WI38 (cell line): ENCODE results near the gene OR2F1.

Source experiments
- H3K4me3 ChIP-seq: 2 replicates; pipeline ENCODE4 v1.5.1; 2011; ENCODE audit warnings: low read depth, mild to moderate bottlenecking, control low read depth, low read length
- TF ChIP-seq, protein P1 (sequence below): IDR thresholded peaks from 2 replicates; pipeline ENCODE4 v1.5.1; 2012; ENCODE audit warnings: low read depth, mild to moderate bottlenecking, control low read depth, low read length

The OR2F1 gene

DNA sequence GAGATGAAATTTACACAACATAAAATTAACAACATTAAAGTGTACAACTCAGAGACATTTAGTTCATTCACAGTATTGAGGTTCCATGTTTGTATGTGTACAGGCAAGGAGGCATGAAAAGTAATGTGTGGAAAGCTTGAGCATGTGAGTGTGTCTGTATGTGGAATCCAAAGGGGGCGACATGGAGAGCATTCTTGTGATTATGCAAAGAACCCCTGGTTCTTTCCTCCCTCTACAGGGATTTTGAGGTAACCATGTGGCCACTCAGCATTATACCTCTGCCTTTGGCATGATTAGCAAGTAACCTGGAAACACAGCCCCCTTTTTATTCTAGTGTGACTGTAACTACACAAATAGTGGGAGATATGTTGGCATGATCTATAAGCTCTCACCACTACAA lies 21.0 kb downstream of the OR2F1 start:
- TF ChIP-seq, protein P1, sequence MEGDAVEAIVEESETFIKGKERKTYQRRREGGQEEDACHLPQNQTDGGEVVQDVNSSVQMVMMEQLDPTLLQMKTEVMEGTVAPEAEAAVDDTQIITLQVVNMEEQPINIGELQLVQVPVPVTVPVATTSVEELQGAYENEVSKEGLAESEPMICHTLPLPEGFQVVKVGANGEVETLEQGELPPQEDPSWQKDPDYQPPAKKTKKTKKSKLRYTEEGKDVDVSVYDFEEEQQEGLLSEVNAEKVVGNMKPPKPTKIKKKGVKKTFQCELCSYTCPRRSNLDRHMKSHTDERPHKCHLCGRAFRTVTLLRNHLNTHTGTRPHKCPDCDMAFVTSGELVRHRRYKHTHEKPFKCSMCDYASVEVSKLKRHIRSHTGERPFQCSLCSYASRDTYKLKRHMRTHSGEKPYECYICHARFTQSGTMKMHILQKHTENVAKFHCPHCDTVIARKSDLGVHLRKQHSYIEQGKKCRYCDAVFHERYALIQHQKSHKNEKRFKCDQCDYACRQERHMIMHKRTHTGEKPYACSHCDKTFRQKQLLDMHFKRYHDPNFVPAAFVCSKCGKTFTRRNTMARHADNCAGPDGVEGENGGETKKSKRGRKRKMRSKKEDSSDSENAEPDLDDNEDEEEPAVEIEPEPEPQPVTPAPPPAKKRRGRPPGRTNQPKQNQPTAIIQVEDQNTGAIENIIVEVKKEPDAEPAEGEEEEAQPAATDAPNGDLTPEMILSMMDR = no peak
- H3K4me3 ChIP-seq = no peak overlapping the region

DNA sequence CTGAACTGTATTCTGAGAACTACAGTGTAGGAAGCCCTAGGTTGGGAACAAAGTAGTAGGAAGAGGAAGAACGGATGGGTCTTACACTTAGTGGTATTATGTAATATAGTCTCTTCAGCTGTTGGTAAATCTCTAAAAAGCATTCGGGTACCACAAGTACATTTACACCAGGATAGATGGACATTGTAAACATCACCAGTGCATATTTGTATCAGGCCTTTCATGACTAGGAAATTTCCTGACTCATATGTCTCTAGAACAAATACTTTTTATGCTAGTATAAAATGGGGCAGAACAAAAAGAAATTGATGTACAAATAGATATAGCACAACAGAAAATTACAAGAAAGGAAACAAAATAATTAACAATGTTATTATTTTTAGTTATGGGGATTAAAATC lies 23.9 kb downstream of the OR2F1 start:
- TF ChIP-seq, protein P1 = no peak
- no peak overlapping the region for H3K4me3 ChIP-seq

DNA sequence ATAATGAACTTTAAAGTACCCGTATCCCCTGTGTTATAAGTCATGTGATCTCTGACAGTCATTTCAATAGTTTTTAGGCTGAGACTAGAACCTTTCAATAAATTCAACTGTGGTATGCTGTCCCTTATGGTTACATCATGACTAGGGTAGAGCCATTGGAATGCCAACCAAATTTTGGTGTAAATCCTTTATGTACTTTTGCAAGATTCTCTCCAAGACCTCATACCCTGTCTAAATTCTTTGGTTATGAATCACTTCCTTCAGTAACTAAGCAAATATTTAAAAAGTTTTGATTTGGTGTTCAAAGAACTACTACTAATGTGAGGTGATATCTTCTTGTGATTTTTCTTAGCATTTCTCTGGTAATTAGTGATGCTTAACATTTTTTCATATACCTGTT lies 24.7 kb downstream of the OR2F1 start:
- no peak overlapping the region for H3K4me3 ChIP-seq
- TF ChIP-seq, protein P1 = no peak

DNA sequence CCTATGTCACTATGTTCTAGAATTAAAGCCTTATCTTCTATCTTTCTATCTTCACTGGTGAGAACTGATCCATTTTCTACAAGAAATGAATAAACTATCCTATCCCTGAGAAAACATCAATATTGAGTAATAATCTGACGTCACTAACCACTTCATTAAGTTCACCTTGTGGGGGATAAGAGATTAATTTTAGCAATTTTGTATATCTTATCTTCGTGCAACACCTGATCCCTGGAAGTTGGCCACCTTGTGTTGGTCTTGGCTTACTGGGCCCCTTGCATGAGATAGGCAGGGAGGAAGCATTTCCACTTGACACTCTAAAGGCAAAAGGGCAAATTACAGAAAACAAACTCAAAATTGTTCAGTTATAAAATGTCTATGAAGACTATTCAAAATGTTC lies 25.4 kb downstream of the OR2F1 start:
- TF ChIP-seq, protein P1 = no peak
- no peak overlapping the region for H3K4me3 ChIP-seq

DNA sequence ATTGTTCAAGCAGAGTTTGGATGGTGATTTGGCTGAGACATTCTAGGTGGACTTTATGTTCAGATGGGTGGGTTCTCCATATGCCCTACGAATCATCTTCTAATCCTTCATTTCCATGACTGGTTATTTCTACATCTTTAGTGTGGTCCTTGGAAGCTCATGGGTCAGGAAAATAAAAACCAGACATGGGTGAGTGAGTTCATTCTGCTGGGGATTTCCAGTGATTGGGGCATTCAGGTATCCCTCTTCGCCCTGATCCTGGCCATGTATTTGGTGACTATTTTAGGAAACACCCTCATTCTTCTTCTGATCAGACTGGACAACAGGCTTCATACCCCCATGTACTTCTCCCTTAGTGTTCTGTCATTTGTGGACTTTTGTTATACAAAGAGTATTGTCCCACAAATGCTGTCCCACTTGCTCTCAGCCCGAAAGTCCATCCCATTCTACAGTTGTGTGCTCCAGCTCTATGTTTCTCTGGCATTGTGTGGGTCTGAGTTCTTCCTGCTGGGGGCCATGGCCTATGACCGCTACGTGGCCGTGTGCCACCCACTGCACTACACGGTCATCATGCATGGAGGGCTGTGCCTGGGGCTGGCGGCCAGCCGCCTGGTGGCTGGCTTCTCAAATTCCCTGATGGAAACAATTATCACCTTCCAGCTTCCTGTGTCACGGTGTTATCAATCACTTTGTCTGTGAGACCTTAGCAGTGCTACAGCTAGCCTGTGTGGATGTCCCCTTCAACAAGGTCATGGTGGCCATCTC lies 26.3 kb downstream of the OR2F1 start:
- H3K4me3 ChIP-seq = no peak overlapping the region
- TF ChIP-seq, protein P1 = no peak

DNA sequence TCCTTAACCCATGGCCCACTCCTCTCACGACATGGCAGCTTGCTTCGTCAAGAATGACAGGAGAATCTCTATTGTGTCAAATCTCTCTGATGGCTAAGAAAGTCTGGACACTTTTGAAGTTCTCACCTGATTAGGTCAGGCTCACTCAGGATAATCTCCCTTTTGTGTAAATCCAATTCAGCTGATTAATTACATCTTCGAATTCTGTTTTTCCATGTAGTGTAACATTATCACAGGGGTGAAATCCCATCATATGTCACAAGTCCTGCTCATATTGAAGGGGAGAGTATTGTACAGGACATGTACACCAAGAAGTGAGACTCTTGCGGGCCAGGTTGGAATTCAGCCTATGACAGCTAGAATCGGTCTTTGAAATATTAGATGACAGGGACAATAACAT lies 29.3 kb downstream of the OR2F1 start:
- TF ChIP-seq, protein P1 = no peak

DNA sequence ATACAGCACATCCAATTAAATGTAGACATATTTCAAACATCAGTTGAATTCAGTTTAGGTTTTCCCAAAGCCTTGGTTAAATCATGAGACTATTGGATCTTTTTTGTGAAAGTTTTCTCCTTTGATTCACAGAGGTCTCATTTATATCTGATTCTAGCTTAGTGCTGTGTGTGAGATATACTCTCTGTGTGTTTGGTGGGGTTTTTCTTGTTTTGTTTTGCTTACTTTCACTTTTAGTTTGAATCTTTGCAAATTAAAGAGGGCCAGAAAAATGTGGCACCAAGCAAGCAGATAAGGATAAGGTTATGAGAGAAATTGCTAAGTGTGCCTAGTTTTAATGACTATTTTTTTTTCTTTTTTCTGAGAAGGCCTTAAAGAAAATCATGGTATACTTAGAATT lies 32.9 kb downstream of the OR2F1 start:
- TF ChIP-seq, protein P1 = no peak
- H3K4me3 ChIP-seq = no peak overlapping the region

More for the DNA sequence above, 29.3 kb downstream of the OR2F1 start:
- no peak overlapping the region for H3K4me3 ChIP-seq
